NCI-H446 treated with DMSO at 0.1 percent for 48 hours (cell line): ENCODE results near the gene PIKFYVE.
"Not testable (repeated sequence)": the region's sequence is repeated elsewhere in the genome, so short reads cannot be mapped to it uniquely, and the experiment has no call there.

Source experiments
- DNase-seq: peaks from one replicate; lab custom pipeline; 2025; lab: John Stamatoyannopoulos, UW

The PIKFYVE gene

GRCh38 chr2:208265801-208266552, at the start of gene PIKFYVE:
Gene PIKFYVE (plus strand): TSS chr2:208266255. CDS start chr2:208271520, 5,265 bp downstream.
- peak; percentile 96 for DNase-seq

- not testable (repeated sequence) for DNase-seq
Measured at GRCh38 chr2:208221873-208222272, 44.2 kb upstream of the PIKFYVE start.

GRCh38 chr2:208222351-208222750, 43.7 kb upstream of the PIKFYVE start:
- no peak for DNase-seq

GRCh38 chr2:208224802-208225201, 41.3 kb upstream of the PIKFYVE start:
- DNase-seq, result no peak

GRCh38 chr2:208227581-208228232, 38.3 kb upstream of the PIKFYVE start:
- no peak for DNase-seq

- DNase-seq, result no peak
Measured at GRCh38 chr2:208228476-208228875, 37.6 kb upstream of the PIKFYVE start.

- no peak for DNase-seq
Measured at GRCh38 chr2:208234786-208235185, 31.3 kb upstream of the PIKFYVE start.

GRCh38 chr2:208235860-208236259, 30.2 kb upstream of the PIKFYVE start:
- DNase-seq, result no peak

- no peak for DNase-seq
Measured at GRCh38 chr2:208239770-208240493, 26.1 kb upstream of the PIKFYVE start.

- no peak for DNase-seq
Measured at GRCh38 chr2:208240619-208241209, 25.3 kb upstream of the PIKFYVE start.

GRCh38 chr2:208244422-208244821, 21.6 kb upstream of the PIKFYVE start:
- no peak for DNase-seq

- DNase-seq, result no peak
Measured at GRCh38 chr2:208245746-208246145, 20.3 kb upstream of the PIKFYVE start.

GRCh38 chr2:208248601-208249000, 17.5 kb upstream of the PIKFYVE start:
- DNase-seq, result no peak

- no peak for DNase-seq
Measured at GRCh38 chr2:208249296-208249695, 16.8 kb upstream of the PIKFYVE start.

GRCh38 chr2:208250388-208250787, 15.7 kb upstream of the PIKFYVE start:
- DNase-seq, result no peak

- DNase-seq, result no peak
Measured at GRCh38 chr2:208251098-208251497, 15.0 kb upstream of the PIKFYVE start.

- no peak for DNase-seq
Measured at GRCh38 chr2:208252716-208253492, 13.2 kb upstream of the PIKFYVE start.

- DNase-seq, result no peak
Measured at GRCh38 chr2:208253600-208254117, 12.4 kb upstream of the PIKFYVE start.

- DNase-seq, result peak; percentile 43
Measured at GRCh38 chr2:208254118-208254870, 11.8 kb upstream of the PIKFYVE start.

- peak; percentile 70 for DNase-seq
Measured at GRCh38 chr2:208254871-208255556, 11.0 kb upstream of the PIKFYVE start, which contains the start of gene IDH1. Gene IDH1 (minus strand): TSS chr2:208255071. CDS start chr2:208251551, 3,520 bp downstream.
